ENCODE results near the gene NACC2.

The NACC2 gene

GRCh38 chr9:136019681-136020060 is 75.4 kb downstream of the NACC2 start:
- no peak for DNase-seq (ENCODE audit: low spot score)
- TF ChIP-seq, protein P1, sequence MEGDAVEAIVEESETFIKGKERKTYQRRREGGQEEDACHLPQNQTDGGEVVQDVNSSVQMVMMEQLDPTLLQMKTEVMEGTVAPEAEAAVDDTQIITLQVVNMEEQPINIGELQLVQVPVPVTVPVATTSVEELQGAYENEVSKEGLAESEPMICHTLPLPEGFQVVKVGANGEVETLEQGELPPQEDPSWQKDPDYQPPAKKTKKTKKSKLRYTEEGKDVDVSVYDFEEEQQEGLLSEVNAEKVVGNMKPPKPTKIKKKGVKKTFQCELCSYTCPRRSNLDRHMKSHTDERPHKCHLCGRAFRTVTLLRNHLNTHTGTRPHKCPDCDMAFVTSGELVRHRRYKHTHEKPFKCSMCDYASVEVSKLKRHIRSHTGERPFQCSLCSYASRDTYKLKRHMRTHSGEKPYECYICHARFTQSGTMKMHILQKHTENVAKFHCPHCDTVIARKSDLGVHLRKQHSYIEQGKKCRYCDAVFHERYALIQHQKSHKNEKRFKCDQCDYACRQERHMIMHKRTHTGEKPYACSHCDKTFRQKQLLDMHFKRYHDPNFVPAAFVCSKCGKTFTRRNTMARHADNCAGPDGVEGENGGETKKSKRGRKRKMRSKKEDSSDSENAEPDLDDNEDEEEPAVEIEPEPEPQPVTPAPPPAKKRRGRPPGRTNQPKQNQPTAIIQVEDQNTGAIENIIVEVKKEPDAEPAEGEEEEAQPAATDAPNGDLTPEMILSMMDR (IDR thresholded peaks at IDR 0.05; ENCODE audit: borderline replicate concordance, control extremely low read depth, extremely low read depth, insufficient read depth, missing control alignments), result no peak
- in situ Hi-C loops (cut with MboI; ENCODE audit: low sequenced_read_pairs, unreplicated experiment), result no loop called here

DNA sequence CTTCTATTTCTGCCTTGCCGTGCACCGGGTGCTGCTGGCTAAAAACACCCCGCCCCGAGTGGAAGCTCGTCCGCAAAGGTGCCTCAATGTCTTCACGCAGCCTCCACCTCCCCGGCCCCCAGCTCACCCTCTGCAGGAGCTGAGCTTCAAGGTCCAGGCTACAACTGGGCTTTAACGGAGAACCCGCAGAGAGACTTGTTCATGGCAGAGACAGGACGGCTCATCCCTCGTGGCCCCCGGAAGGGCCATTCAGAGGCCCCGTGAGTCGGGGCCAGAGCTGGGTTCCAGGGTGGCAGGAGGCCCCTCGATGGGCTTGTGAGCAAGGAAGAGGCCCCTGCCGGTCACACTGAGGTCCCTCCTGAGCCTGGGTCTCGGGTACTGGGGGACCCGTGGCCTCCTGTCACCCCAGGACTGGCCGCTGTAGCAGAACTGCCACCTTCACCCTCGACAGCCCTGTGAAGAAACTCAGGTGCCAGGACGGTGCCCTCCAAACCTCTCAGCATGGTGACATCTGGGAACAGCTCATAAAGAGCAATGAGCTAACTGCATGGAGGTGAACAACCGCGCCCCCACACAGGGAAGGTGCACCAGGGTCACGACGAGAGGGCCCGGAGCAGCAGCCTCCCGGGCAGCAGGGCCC is 75.9 kb downstream of the NACC2 start:
- no peak for DNase-seq (ENCODE audit: low spot score)
- in situ Hi-C loops (cut with MboI; ENCODE audit: low sequenced_read_pairs, unreplicated experiment), result no loop called here
- TF ChIP-seq, protein P1 (IDR thresholded peaks at IDR 0.05; ENCODE audit: borderline replicate concordance, control extremely low read depth, extremely low read depth, insufficient read depth, missing control alignments), result no peak

- TF ChIP-seq, protein P1 (IDR thresholded peaks at IDR 0.05; ENCODE audit: borderline replicate concordance, control extremely low read depth, extremely low read depth, insufficient read depth, missing control alignments), result no peak
- DNase-seq (ENCODE audit: low spot score), result no peak
- in situ Hi-C loops (cut with MboI; ENCODE audit: low sequenced_read_pairs, unreplicated experiment), result no loop called here
Measured at GRCh38 chr9:136018257-136019031, 76.6 kb downstream of the NACC2 start.

- in situ Hi-C loops (cut with MboI; ENCODE audit: low sequenced_read_pairs, unreplicated experiment), result no loop called here
- TF ChIP-seq, protein P1 (IDR thresholded peaks at IDR 0.05; ENCODE audit: borderline replicate concordance, control extremely low read depth, extremely low read depth, insufficient read depth, missing control alignments), result no peak
- no peak for DNase-seq (ENCODE audit: low spot score)
Measured at GRCh38 chr9:136017289-136018190, 77.5 kb downstream of the NACC2 start.

DNA sequence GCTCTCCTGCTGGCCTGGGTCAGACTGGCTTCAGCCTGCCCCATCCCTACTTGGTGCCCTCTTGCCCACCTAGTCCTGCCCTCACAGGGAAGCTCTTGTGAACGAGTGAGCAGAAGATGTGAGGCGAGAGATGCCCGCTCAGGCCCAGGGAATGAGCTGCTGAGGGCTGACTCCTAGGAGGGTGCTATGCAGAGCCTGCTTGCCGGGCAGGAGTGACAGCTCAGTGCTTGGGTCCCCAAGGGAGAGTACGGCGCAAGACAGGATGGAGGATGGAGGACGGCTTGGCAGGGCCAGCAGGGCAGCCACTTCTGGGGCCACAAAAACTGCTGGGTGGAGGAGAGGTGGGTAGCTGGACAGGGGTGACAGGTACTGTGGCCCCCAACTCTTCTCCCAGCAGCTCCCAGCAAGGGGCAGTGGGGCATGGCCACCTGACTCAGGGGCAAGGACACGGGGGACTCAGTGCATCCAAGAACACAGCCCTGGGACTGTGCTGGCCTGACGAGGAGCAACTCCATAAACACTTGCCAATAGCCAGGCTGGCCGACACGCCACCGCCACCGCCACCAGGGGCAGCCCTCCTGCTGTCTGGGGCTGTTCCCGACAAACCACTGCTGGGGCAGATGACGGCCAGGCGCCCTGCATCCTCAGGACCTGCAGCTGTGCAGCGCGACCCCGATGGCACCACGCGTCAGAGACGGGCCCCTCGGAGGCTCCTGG is 78.4 kb downstream of the NACC2 start:
- TF ChIP-seq, protein P1 (IDR thresholded peaks at IDR 0.05; ENCODE audit: borderline replicate concordance, control extremely low read depth, extremely low read depth, insufficient read depth, missing control alignments), result no peak
- in situ Hi-C loops (cut with MboI; ENCODE audit: low sequenced_read_pairs, unreplicated experiment), result no loop called here
- DNase-seq (ENCODE audit: low spot score), result no peak
